Karpas-422 (cell line): Measurements from ENCODE around the gene TRAPPC3. TPM values are rescaled to one million over a fixed set of nuclear protein-coding genes. Genes with fewer than 3 reads are reported as not detected.
A peak's percentile ranks its signal among the peaks of the same experiment; 100 is the strongest.

Source experiments
- DNase-seq: peaks from one replicate; pipeline ENCODE4 v3.0.0-alpha.2; 2015
- H2AFZ ChIP-seq: fragments of 200-600 bp; sonication (generic); 2 replicates; pipeline ENCODE4 v1.6.1; 2014; ENCODE audit warnings: antibody characterized with exemption, low read length, mixed read lengths
- H3K27ac ChIP-seq: fragments of 200-600 bp; sonication (generic); 2 replicates; pipeline ENCODE4 v1.5.1; 2014; ENCODE audit warnings: mild to moderate bottlenecking, low read length, moderate library complexity
- H3K27me3 ChIP-seq: fragments of 200-600 bp; sonication (generic); 2 replicates; pipeline ENCODE4 v1.6.1; 2014; ENCODE audit warnings: low read length, mixed read lengths
- H3K36me3 ChIP-seq: fragments of 200-600 bp; sonication (generic); 2 replicates; pipeline ENCODE4 v1.6.1; 2014; ENCODE audit warnings: low read length, mixed read lengths; ENCODE audit not compliant: insufficient read depth
- H3K4me1 ChIP-seq: fragments of 200-600 bp; sonication (generic); 2 replicates; pipeline ENCODE4 v1.6.1; 2014; ENCODE audit warnings: mild to moderate bottlenecking, low read length, mixed read lengths
- H3K4me2 ChIP-seq: fragments of 200-600 bp; sonication (generic); 2 replicates; pipeline ENCODE4 v1.6.1; 2014; ENCODE audit warnings: low read length, low read depth, mild to moderate bottlenecking; ENCODE audit not compliant: poor library complexity, severe bottlenecking
- H3K4me3 ChIP-seq: fragments of 200-600 bp; sonication (generic); 2 replicates; pipeline ENCODE4 v1.5.1; 2014; ENCODE audit warnings: mild to moderate bottlenecking, antibody characterized with exemption, low read length, mixed read lengths
- H3K79me2 ChIP-seq: fragments of 200-600 bp; sonication (generic); 2 replicates; pipeline ENCODE4 v1.6.1; 2014; ENCODE audit warnings: mild to moderate bottlenecking, low read length, mixed read lengths
- H3K9ac ChIP-seq: fragments of 200-600 bp; sonication (generic); 2 replicates; pipeline ENCODE4 v1.6.0; 2014; ENCODE audit warnings: low read length
- H3K9me2 ChIP-seq: fragments of 200-600 bp; sonication (generic), shearing (Covaris generic); replicated peaks from 2 replicates; pipeline ENCODE4 v1.6.0; 2014; ENCODE audit warnings: mild to moderate bottlenecking, low read length, moderate library complexity; ENCODE audit not compliant: insufficient read depth
- H3K9me3 ChIP-seq: fragments of 300-700, 200-600 bp; sonication (generic); 2 replicates; pipeline ENCODE4 v1.6.1; 2014; ENCODE audit warnings: low read length, mixed read lengths
- H4K20me1 ChIP-seq: fragments of 200-600 bp; sonication (generic); 2 replicates; pipeline ENCODE4 v1.6.1; 2014; ENCODE audit warnings: mild to moderate bottlenecking, antibody characterized with exemption, low read length, low read depth; ENCODE audit not compliant: insufficient read depth
- total RNA-seq: library from RNA; depleted of rRNA; stranded (reverse); fragments of >200 nt; shearing (Covaris generic); gene quantifications from 2 replicates; pipeline ENCODE4 v1.2.3, GENCODE V29; 2014; ENCODE audit warnings: low replicate concordance

The TRAPPC3 gene
- total RNA-seq, 1 experiment from 2014 or later = 46.7 TPM

DNA sequence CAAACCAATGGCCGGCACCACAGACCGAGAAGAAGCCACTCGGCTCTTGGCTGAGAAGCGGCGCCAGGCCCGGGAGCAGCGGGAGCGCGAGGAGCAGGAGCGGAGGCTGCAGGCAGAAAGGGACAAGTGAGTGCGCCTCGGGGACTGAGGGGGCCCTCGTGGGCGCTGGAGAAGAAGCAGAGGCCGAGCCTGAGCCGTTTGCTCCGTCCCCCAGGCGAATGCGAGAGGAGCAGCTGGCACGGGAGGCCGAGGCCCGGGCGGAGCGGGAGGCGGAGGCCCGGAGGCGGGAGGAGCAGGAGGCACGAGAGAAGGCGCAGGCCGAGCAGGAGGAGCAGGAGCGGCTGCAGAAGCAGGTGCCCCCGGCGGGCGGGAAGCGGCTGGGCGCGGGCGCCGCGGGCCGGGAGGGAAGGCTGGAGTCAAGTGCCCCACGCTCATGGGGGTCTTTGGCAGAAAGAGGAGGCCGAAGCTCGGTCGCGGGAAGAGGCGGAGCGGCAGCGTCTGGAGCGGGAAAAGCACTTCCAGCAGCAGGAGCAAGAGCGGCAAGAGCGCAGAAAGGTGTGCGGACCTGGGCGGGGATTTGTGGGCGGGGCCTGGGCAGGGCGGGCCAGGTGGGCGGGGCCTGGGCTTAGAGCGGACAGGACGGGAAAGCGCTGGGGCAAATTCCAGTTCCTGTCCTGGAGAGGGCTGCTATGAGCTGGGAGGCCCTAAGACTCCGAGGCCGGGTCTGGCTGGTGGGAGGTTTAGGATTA, 29.4 kb upstream of the TRAPPC3 start:
- H3K27me3 ChIP-seq = no peaks in the 10 kb centered on the region
- peaks cover 21% of the 10 kb centered on the region for H3K4me1 ChIP-seq
- H4K20me1 ChIP-seq = peaks cover 19% of the 10 kb centered on the region; the same call in 1 of the 2 replicates
- no peak for DNase-seq
- no peak overlapping the region for H3K27ac ChIP-seq
- H3K9me3 ChIP-seq = no peaks in the 10 kb centered on the region
- H3K9ac ChIP-seq = no peak overlapping the region
- H3K9me2 ChIP-seq = no peaks in the 10 kb centered on the region
- H3K4me3 ChIP-seq = no peak overlapping the region
- no peak overlapping the region for H2AFZ ChIP-seq
- peaks cover 6% of the 10 kb centered on the region; the same call in 1 of the 2 replicates for H3K79me2 ChIP-seq
- peaks cover 26% of the 10 kb centered on the region for H3K36me3 ChIP-seq
- H3K4me2 ChIP-seq = no peak overlapping the region

DNA sequence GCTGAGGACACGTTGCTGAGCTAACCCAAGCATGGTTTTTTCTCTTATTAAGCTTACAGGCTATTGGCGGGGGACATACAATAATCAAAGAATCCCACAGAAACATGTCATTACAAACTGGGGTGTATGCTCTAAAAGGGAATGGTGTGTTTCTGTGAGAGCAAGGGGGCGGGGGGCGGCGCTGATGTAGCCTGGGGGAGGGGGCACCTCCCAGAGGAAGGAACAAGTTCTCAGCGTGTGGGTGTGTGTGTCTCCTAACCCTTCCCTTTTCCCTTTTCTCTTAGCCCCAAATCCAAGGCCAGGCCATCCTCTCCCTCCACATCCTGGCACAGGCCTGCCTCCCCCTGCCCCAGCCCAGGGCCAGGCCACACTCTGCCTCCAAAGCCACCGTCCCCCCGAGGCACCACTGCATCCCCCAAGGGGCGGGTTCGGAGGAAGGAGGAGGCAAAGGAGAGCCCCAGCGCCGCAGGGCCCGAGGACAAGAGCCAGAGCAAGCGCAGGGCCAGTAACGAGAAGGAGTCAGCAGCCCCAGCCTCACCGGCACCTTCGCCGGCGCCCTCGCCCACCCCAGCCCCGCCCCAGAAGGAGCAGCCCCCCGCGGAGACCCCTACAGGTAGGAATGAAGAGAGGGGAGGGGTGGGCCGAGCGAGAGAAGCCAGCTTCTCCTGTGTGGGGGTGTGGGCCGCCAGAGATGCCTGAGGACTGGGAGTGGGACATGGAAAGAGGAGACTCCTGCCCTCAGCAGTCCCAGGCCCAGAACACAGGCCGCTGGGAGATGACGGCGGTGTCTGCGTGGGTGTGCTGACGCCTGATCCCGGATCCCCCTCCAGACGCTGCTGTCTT, 28.5 kb upstream of the TRAPPC3 start:
- no peaks in the 10 kb centered on the region for H3K9me3 ChIP-seq
- H3K4me2 ChIP-seq = no peak overlapping the region
- no peaks in the 10 kb centered on the region for H3K9me2 ChIP-seq
- no peaks in the 10 kb centered on the region for H3K27me3 ChIP-seq
- H3K9ac ChIP-seq = no peak overlapping the region
- H3K4me1 ChIP-seq = peaks cover 30% of the 10 kb centered on the region
- no peak for DNase-seq
- H3K27ac ChIP-seq = no peak overlapping the region
- H4K20me1 ChIP-seq = peaks cover 26% of the 10 kb centered on the region; the same call in 1 of the 2 replicates
- no peak overlapping the region for H3K4me3 ChIP-seq
- H3K36me3 ChIP-seq = peaks cover 34% of the 10 kb centered on the region
- peaks cover 10% of the 10 kb centered on the region; the same call in 1 of the 2 replicates for H3K79me2 ChIP-seq
- H2AFZ ChIP-seq = no peak overlapping the region

DNA sequence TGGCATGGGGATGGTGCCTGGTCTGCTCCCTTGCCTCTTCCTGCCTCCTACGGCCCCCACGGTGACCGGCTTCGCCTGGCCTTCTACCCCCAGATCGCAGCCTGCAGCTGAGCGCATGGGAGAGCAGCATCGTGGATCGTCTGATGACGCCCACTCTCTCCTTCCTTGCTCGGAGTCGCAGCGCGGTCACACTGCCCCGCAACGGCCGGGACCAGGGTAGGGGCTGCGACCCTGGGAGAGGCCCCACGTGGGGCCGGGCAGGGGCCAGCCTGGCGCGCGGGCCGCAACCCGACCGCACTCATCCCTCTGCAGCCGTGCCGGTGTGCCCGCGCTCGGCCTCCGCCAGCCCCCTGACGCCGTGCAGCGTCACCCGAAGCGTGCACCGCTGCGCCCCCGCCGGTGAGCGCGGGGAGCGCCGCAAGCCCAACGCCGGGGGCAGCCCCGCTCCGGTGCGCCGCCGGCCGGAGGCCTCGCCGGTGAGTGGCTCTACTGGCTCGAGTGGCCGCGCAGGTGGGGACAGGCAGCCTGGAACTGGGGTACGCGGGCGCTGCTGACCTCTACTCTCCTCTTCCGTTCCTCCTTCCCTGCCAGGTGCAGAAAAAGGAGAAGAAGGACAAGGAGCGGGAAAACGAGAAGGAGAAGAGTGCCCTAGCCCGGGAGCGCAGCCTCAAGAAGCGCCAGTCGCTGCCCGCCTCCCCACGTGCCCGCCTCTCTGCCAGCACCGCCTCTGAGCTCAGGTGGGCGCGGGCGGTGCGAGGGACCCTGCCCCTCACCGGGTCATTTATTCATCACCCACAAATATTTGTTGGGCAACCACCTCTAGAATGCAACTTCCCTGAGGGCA, 27.0 kb upstream of the TRAPPC3 start:
- Histone ChIP-seq H3K4me2 (no peak overlapping the region), H3K4me3 (no peak overlapping the region), H3K27ac (no peak overlapping the region; the same call in 1 of the 2 replicates), H3K4me1 (peaks cover 42% of the 10 kb centered on the region), H3K79me2 (peaks cover 10% of the 10 kb centered on the region; the same call in 1 of the 2 replicates), H3K9ac (no peak overlapping the region), H3K27me3 (no peaks in the 10 kb centered on the region), H3K36me3 (peaks cover 42% of the 10 kb centered on the region), H3K9me2 (no peaks in the 10 kb centered on the region), H2AFZ (no peak overlapping the region), H3K9me3 (no peaks in the 10 kb centered on the region), H4K20me1 (peaks cover 26% of the 10 kb centered on the region; the same call in 1 of the 2 replicates)
- no peak for DNase-seq

DNA sequence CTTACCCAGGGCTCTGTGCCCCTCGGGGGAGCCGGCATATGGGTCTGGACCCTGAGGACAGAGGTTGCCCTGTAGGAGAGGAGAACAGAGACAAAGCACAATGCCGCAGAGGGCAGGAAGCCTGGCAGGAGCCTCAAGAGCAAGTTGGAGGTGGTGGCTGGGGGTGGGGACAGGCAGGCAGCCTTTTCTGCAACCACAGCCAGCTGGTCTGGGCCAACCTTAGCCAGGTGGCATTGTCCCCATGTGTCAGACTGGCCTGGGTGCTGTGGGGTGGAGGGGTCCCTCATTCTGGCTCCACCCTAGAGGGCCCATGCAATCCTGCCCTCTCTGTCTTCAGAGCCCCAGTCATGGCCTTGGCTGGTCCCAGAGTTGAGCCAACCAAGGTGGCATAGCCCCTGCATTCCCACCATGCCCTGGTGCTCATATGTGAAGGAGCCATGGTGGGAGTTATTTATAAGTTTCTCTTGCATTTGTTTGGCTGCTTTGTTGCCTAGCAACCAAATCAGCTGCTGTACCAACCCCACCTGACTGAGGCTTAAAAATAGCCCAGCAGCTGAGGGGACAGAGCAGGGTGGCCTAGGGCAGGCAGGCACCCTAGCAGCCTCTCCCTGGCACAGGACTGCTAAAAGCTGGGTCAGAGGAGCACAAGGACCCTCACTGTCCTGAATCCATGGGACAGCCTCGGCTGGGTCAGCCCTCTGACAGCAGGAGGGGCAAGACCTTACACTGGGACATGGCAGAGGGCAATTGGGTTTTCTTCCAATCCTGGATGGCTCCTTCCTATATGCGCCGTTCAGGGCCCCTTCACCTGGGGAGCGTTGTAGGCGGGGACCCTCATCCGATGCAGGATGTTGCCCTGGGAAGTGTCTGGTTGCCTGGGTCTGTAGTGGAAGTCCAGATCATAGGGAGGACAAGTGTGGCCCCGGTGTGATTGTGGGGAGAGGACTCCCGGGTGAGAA, 26.1 kb upstream of the TRAPPC3 start:
- no peak overlapping the region for H3K4me3 ChIP-seq
- H3K9me2 ChIP-seq = no peaks in the 10 kb centered on the region
- H3K9me3 ChIP-seq = no peaks in the 10 kb centered on the region
- H3K4me1 ChIP-seq = peaks cover 51% of the 10 kb centered on the region
- H3K36me3 ChIP-seq = peaks cover 36% of the 10 kb centered on the region
- DNase-seq = peak; percentile 76
- H3K27ac ChIP-seq = peak overlapping the region; percentile 54; the same call in 1 of the 2 replicates
- no peak overlapping the region for H2AFZ ChIP-seq
- peaks cover 32% of the 10 kb centered on the region for H4K20me1 ChIP-seq
- peaks cover 15% of the 10 kb centered on the region for H3K79me2 ChIP-seq
- H3K9ac ChIP-seq = no peak overlapping the region
- H3K4me2 ChIP-seq = no peak overlapping the region
- H3K27me3 ChIP-seq = no peaks in the 10 kb centered on the region

DNA sequence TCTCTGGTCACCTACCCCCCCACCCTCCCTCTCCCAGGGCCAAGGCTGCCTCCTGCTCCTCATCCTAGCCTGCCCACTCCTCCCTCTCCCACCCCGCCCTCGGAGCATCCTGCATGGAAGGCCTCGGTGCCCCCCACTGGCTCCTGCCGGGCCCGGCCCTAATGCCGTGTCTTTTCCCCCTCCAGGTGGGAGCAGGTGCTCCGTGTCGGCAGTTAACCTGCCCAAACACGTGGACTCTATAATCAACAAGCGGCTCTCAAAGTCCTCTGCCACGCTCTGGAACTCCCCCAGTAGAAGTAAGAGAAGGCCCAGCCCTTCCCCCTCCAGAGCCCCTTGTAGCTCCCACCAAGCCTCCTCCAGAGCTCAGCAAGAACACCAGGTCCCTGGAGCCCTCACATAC, 25.4 kb upstream of the TRAPPC3 start:
- H3K9ac ChIP-seq = no peak overlapping the region
- H3K27ac ChIP-seq = peak overlapping the region; percentile 43; the same call in 1 of the 2 replicates
- H3K4me3 ChIP-seq = no peak overlapping the region
- no peaks in the 10 kb centered on the region for H3K9me2 ChIP-seq
- no peaks in the 10 kb centered on the region for H3K9me3 ChIP-seq
- no peak overlapping the region for H3K4me2 ChIP-seq
- peaks cover 38% of the 10 kb centered on the region for H4K20me1 ChIP-seq
- peaks cover 22% of the 10 kb centered on the region for H3K79me2 ChIP-seq
- peaks cover 29% of the 10 kb centered on the region for H3K36me3 ChIP-seq
- H2AFZ ChIP-seq = no peak overlapping the region
- H3K27me3 ChIP-seq = no peaks in the 10 kb centered on the region
- no peak for DNase-seq
- H3K4me1 ChIP-seq = peaks cover 57% of the 10 kb centered on the region

DNA sequence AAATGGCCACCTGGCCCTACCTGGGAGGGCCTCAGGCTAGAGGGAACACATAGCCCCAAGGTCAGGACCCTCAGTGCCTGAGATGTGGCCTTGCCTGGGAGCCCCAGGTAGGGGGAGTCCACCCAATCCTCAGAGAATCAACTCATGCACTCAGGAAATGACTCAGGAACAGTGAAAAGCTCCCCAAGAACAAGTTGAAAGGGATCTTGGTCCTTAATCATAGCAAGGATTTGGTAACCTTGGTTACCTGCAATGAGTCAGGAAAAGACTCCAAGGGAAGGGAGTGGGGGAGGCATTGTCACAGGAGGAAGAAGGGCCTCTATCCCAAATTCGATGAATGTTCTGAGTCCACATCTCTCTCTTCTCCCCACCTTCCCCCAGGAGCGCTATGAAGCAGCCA, 23.7 kb upstream of the TRAPPC3 start:
- H3K9me3 ChIP-seq = no peaks in the 10 kb centered on the region
- peaks cover 57% of the 10 kb centered on the region for H3K4me1 ChIP-seq
- DNase-seq = no peak
- H3K4me3 ChIP-seq = no peak overlapping the region
- H3K27me3 ChIP-seq = no peaks in the 10 kb centered on the region
- H4K20me1 ChIP-seq = peaks cover 41% of the 10 kb centered on the region
- H3K9ac ChIP-seq = no peak overlapping the region
- H3K79me2 ChIP-seq = peaks cover 35% of the 10 kb centered on the region
- no peak overlapping the region for H3K4me2 ChIP-seq
- H3K27ac ChIP-seq = peak overlapping the region; percentile 51; the same call in 1 of the 2 replicates
- H3K9me2 ChIP-seq = no peaks in the 10 kb centered on the region
- H3K36me3 ChIP-seq = peaks cover 26% of the 10 kb centered on the region; the same call in 1 of the 2 replicates
- H2AFZ ChIP-seq = no peak overlapping the region
